NCI-H1417 treated with DMSO at 0.1 percent for 48 hours (cell line): Measurements from ENCODE around the gene MS4A8.
A peak's percentile ranks its signal among the peaks of the same experiment; 100 is the strongest.
"Not testable (repeated sequence)": the region's sequence is repeated elsewhere in the genome, so short reads cannot be mapped to it uniquely, and the experiment has no call there.

ENCODE experiments used
- DNase-seq: peaks from one replicate; lab custom pipeline; 2025; lab: John Stamatoyannopoulos, UW

The MS4A8 gene, protein sequence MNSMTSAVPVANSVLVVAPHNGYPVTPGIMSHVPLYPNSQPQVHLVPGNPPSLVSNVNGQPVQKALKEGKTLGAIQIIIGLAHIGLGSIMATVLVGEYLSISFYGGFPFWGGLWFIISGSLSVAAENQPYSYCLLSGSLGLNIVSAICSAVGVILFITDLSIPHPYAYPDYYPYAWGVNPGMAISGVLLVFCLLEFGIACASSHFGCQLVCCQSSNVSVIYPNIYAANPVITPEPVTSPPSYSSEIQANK

DNA sequence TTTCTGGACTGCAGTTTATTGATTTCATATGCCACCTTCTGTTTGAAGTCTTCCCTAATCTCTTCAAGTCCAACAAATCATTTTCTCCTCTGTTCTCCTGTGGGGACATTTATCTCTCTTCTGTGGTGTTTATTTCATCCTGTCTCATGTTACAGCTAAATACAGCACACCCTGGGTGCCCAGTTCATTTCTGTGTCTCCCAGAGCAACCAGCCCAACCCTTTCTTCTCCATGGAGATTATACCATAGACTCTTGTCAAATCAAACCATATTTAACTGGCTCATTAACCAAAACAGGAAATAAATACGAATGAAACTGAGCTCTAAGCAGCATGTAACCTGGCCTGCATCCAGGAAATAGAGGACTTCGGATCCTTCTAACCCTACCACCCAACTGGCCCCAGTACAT, at the start of gene MS4A8:
Gene MS4A8, plus strand, starts transcription at position 329 of the 408 bp plus-strand sequence. CDS start 1,249 bp downstream, outside the sequence.
- DNase-seq, result peak; percentile 99

DNA sequence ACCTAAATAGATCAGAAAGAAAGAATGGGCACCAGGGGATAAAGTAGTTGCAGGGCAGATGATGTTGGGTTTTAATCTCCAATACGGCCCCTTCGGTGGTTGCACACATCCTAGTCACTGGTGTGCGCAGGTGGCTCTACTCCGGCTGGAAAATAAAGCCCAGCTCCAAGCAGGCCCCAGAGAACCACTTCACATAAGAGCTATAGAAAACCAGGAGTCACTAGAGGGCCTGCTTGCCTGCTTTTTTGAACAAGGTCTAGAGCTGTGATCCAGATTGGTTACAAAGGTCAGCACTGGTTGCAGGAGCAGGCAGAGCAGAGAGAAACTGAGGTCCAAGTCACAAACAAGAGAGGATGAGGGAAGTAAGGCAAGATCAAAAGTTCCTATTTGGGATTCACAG, 41.5 kb upstream of the MS4A8 start:
- peak; percentile 70 for DNase-seq

DNA sequence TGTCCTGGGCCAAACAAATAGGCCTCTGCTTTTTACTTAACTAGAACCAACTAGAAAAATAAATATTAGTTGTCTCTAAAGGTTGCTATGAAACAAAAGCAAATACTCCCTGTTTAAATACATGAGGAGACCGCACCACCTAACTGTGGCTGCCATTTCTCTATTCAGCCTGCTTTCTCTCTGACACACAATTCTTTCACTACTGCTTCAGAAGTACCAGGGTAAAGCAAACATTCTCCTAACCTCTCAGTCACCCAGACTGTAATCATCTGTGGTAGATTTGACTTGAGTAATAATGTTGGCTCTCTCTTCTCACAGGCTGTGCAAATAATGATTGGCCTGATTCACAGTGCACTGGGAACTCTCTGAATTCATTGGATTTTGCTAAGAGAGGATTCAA, 41.0 kb upstream of the MS4A8 start:
- DNase-seq, result peak; percentile 90

DNA sequence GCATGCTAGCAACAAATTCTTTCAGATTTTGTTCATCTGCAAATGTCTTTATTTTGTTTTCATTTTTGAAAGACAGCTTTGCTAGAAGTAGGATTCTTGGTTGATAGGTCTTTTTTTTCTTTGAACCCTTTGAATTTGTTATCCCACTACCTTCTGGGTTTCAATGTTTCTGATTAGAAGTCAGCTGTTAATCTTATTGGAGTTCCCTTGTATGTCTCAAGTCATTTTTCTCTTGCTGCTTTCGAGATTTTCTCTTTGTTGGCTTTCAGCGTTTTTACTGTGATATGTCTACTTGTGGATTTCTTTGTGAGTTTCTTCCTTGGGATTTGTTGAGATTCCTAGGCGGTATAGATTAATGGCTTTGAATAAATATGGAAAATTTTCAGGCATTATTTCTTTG, 27.2 kb upstream of the MS4A8 start:
- no peak for DNase-seq

DNA sequence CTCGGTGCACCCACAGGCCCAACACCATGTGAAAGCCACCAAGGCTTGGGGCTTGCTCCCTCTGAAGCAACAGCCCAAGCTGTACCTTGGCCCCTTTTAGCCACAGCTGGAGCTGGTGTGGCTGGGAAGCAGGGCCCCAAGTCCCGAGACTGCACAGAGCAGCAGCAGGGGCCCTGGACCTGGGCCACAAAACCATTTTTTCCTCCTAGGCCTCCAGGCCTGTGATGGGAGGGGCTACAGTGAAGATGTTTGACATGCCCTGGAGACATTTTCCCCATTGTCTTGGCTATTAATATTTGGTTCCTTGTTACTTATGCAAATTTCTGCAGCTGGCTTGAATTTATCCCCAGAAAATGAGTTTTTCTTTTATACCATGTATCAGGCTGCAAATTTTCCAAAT, 21.2 kb upstream of the MS4A8 start:
- DNase-seq, result not testable (repeated sequence)

DNA sequence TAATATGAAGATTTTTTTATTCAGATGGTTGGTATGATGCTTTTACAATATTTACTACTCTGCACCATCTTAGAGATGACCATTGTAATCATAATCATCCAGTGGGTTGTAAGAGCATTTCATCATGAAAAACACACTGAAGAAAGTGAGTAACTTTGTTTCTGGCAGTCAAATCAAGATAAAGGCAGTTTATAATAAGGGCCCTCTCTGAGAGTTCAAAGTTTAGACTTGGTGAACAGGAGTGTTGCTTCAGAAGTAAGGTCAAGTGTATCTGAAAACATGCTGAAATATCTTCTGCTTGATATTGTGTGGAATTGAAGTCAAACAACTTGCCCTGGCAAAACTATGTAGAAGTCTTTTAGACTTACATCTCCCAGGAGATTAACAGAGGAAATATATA, 19.5 kb upstream of the MS4A8 start:
- no peak for DNase-seq

DNA sequence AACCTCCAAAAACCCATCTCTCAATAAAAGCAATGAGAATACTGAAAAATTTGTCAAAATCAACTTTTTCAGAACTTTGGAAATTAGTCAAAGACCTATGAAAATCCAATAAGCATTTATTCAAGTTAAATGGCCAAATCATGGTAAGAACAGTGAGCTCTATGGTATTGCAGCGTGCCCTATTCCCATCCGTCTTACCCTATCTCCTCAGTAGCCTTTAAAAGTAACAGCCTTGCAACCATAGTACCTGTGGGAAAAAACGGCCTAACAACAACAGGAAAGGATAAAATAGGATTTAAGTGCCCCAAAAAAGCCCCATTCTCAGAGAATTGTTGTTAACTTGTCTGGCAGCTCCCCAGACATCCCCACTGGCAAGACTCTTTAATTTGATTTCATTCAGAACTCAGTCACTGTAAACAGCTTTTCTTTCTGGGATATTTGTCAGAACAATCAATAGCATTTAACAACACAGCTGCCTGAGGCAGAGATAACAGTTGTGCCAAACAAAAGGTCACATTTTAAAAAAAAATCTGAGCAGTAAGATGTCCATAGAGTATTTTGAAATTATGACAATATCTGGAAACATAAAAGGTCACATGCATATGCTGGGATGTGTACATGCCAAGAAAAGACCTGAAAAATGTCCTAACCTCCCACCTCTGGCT, 18.8 kb upstream of the MS4A8 start:
- DNase-seq, result no peak

DNA sequence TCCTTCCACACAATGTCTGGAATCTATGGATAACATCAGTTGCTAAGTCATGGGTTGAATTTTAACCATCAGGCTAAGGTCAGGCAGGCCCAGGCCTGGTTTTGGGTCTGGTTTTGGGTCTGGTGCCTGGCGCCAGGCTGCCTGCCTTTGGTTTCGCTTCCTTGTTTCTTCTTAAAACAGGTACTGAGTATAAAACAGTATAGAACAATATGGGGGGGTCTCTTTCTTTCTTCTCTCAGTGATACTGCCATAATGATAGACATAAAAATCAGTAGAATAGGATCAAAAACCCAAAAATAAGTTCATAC, 14.9 kb upstream of the MS4A8 start:
- not testable (repeated sequence) for DNase-seq

DNA sequence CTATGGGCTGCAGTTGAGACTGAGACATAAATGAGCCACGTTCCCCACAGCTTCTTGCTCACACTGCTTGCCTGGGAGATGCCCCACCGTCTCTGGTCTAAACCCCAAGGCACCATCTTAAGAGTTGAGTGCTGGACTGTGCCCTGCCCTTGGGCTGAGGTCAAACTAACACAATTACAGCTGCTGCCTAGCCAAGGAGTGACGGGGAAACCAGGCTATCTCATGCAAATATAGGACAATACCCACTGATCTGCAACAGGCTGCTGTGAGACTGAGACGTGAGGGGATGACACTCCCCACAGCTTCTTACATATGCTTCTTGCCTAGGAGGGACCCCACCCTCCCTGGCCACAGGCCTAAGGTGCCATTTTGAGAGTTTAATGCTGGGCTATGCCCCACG, 7.8 kb upstream of the MS4A8 start:
- DNase-seq, result no peak

DNA sequence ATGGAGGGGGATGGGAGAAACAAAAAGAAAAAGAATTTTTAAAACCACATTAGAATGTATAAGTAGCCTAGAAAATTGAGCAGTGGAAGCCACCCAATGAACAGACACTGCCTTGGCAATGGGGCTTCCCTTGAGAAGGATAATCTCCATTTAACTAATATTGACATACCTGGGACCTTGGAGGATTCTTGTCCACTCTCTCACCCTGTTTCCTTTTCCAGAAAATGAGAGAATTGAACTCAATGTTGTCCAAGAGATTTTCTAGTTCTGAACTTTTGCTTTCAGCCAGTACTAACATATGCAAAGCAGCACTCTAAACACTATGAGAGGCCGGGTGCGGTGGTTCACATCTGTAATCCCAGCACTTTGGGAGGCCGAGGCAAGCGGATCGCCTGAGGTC, 524 bp downstream of the MS4A8 start:
- DNase-seq, result no peak

DNA sequence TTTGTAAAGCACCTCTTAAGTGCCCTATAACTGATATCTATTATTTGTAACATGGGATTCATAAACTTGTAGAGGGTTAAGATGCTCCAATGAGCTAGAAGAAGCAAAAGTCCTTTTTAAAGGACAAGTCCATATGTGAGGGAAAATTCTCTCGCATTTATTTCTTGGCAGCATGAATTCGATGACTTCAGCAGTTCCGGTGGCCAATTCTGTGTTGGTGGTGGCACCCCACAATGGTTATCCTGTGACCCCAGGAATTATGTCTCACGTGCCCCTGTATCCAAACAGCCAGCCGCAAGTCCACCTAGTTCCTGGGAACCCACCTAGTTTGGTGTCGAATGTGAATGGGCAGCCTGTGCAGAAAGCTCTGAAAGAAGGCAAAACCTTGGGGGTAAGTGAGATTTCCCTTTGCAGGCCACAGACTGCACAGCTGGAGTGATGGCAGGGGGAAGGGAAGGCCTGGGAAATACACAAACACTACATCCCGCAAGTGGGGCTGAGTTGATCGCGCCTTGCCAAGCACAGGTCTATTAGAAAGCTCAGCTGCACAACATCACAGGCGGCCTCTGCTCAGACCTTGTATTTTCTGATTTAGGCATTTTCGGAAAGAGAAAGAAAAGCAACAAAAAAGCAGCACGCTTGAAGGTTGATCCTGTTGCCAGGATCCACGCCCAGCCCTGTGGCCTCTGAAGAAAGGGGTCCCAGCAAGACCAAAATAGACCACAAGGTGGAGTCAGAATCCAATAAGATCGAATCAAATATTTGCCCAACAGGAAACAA, 1.5 kb downstream of the MS4A8 start:
- DNase-seq, result peak; percentile 83

DNA sequence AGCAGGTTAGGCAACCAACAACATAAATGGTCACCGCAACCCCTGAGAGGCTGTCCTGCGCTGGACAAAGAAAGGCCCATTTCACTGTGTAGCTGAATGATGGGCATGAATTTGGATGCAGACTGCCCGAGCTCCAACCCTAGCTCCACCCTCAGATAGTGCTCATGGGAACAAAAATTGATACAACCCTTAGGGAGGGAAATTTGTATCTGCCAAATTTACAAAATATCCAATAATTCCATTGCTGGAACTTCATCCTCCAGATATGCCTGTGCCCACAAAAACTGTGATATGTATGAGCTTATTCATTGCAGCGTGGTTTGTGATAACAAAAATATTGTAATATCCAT, 2.0 kb downstream of the MS4A8 start:
- DNase-seq, result no peak

DNA sequence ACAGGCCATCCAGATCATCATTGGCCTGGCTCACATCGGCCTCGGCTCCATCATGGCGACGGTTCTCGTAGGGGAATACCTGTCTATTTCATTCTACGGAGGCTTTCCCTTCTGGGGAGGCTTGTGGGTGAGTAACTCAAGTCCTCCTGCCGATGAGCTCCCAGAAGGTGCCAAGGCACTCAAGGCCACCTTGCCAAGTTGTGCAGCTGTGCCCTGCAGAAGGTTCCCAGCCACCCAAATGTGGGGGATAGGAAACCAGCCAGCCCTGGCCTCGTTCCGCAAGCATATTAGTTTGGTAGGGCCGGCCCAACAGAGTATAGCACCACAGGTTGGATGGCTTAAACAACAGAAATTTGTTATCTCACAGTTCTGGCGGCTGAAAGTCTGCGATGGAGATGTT, 4.0 kb downstream of the MS4A8 start:
- DNase-seq, result no peak

DNA sequence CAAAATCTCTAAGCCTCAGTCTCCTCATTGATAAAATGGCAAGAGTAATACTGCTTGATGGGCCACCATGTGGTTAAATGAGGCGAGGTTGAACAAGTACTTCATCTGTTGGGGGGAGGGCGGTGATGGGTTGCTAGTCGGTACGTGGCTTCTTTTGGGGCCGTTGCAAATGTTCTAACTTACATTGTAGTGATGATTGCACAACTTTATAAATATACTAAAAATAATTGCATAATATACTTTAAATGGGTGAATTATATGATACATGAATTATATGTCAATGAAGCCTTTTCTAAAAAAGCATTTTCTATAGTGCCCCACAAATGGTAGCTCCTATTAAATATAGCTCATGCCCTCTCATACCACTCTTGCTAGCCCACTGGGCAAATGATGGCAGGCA, 6.5 kb downstream of the MS4A8 start:
- DNase-seq, result no peak

DNA sequence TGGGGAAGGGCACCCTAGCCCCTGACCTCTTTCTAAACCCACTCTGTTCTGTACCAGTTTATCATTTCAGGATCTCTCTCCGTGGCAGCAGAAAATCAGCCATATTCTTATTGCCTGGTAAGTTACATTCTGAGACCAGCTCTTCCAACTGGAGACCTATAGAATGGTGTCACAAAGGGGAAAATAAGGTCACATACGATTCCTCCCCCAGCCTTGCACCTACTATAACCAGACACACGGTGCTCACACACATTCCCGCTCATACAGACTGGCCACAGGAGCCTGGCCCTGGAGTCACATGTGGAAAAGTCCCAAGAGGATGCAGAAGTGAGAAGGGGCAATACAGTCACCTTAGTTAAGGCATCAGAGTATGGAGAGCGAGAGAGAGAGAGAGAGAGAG, 7.5 kb downstream of the MS4A8 start:
- DNase-seq, result no peak

DNA sequence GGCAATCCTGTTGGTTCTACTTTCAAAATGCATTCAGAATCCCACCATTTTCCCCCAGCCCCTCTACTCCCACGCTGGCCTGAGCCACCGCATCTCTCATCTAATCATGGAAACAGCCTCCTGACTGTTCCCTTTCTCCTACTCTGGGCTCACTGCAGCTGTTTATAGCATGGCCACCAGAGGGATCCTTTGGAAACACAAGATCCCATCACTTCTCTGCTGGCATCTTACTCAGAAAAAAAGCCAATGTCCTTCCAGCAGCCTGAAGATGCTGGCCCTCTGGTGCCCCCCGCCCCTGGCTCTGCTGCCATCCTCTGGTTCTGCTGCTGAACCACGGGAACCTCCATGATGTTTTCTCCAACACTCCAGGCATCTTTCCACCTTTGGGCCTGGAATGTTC, 11.1 kb downstream of the MS4A8 start:
- no peak for DNase-seq

DNA sequence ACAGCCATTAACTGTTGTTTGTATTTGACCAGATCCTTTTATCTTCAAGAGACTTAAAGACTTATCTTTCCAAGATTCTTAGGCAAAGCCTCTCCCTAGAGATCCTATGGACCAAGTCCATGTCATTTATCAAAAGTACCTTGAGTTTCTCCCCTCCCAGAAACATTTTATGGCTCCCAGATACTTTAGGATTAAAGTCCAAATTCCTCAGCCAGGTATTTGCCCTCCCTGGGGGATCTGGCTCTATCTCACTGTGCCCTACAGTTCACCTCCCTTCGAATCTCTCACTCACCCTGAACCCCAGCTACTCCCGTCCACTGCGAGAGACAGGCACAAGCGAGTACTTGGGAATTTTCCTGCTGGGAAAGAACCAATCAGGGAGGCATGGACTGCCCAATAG, 11.9 kb downstream of the MS4A8 start:
- DNase-seq, result no peak

DNA sequence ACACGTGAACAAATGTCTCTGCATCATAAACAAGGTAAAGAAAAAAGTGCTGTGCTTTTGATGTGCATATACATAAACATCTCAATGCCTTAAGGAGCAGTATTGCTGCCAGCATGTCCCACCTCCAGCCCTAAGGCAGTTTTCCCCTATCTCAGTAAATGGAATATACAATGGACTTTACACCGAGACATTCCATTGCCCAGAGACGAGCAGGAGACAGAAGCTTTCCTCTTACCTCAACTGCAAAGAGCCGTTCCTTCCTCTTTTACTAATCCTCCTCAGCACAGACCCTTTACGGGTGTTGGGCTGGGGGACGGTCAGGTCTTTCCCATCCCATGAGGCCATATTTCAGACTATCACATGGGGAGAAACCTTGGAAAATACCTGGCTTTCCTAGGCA, 14.0 kb downstream of the MS4A8 start:
- not testable (repeated sequence) for DNase-seq

DNA sequence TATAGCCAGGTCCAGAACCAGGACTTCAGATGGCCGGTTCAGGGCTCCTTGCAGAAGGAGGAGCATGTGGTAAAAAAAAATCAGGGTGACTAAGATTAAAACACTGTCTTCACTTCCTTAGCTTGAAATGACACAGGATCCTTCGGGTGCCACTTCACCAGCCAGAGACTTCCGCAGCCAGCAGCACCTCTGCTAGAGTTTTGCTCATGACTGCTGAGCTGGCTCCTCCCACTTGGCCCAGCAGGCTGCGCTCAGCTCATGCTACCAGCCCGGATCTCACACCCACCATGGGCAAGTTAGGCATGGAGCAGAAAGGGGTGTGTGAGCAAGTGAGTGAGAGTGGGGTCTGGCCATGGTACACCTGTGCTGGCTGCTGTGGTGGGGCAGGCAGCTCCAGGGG, 18.5 kb downstream of the MS4A8 start:
- DNase-seq, result no peak

DNA sequence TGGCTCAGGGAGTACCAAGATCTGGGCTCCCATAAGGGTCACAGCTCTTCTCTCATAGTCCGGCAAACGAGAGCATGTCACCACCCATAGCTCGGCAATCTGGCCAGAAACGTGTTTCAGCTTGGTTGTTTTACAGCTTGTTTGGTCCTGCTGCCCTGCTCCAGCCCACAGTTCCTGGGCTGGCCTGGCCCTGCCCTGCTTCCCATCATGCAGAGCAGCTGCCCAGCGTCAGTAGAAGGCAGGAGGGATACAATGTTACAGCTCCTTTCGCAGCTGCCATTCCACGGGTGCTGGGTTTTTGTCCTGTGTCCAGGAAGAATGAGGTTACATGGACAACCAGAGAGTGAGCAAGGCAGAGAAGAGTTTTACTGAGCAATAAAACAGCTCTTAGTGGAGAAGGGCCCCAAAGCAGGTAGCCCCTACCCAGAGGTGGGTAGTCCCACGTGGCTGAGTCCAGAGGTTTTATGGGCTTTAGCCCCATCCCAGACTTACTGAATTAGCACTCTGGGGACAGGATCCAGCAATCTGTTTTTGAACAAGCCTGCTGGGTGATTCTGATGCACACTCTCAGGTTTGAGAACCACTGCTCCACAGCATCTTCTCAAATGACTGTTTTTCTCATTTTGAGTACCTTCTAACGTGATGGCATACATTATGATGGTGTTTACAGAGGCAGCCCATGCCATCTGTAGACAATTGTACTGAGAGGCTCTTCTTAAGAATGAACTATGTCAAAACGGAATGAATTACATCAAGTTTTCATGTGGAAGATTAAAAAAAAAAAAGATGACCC, 19.3 kb downstream of the MS4A8 start:
- DNase-seq, result no peak

DNA sequence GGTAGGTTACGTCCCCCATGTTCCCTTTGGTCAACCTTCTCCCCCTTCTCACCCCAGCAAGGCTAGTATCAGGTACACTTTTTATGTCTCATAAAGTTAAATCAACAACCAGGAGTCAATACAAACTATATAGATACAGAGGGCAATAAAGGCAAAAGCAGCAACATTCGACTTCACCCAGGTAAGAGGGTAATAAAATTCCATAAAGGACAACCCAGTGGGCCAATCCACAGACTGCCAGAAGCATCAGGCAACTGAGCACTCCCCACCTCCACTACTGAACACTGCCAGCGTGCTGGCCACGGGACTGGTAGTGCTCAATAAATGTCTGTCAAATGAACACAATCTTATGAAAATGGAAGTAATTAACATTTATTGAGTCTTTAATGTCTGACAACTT, 20.0 kb downstream of the MS4A8 start:
- no peak for DNase-seq

DNA sequence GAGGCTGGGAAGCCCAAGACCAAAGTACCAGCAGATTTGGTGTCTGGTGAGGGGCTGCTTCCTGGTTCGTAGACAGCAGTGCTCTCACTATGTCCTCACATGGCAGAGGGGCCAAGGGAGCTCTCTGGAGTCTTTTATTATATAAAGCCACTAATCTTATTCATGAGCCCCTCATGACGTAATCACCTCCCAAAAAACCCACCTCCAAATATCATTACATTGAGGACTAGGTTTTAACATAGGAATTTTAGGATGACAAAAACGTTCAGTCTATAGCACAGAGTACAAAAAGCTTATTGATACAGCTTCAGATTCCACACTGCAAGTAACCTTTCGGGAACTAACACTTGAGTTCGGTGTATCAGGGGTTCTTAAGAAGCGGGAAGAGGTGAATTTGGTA, 21.0 kb downstream of the MS4A8 start:
- no peak for DNase-seq

DNA sequence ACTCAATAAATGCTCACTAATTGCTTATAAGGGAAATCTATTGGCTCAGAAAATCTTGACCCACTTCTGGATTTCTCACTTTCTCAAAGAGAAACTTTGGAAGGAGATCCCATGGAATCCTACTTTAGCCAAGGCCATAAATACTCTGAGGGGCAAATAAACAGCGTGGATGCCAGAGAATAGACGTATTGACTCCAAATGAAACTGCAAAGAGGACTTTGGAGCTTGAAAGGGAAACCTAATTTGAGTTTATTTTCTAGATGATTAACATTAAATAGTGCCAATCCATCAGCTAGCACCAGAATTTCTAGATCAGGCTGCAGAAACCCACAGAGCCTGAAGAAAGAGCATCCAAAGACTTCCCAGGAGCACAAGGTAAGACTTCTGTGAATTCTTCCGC, 25.0 kb downstream of the MS4A8 start, which contains the start of gene MS4A18:
Gene MS4A18, plus strand, starts transcription at position 301 of the 400 bp plus-strand sequence.
- DNase-seq, result no peak
